AG08396 (cell line): ENCODE measurements around the gene SH2D5.
"Not testable (repeated sequence)": the region's sequence is repeated elsewhere in the genome, so short reads cannot be mapped to it uniquely, and the experiment has no call there.

Experiments
- DNase-seq: peaks from one replicate; pipeline ENCODE4 v3.0.0; 2012; ENCODE audit warnings: low spot score, mixed read lengths

SH2D5 gene

DNA sequence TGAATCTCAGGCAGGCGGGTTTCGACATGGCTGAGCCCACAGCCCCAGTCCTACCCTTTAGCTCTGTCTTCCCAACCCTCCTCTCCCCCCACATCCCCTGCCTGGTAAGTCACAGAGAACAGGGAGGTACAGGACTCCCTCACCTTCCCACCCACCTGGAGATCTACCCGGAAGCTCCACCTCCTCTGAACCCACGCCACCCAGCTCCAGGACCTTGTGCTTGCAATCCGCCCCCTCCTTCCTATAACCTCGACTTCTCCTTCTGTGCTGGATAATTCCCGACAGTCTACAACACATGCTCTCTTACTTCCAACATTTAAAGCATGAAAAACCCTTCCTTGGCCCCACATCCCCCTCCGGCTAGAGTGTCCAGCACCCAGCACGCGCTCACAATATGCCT is 37.0 kb downstream of the SH2D5 start:
- no peak for DNase-seq

- no peak for DNase-seq
Observed at GRCh38 chr1:20693623-20694022, 38.9 kb downstream of the SH2D5 start.

DNA sequence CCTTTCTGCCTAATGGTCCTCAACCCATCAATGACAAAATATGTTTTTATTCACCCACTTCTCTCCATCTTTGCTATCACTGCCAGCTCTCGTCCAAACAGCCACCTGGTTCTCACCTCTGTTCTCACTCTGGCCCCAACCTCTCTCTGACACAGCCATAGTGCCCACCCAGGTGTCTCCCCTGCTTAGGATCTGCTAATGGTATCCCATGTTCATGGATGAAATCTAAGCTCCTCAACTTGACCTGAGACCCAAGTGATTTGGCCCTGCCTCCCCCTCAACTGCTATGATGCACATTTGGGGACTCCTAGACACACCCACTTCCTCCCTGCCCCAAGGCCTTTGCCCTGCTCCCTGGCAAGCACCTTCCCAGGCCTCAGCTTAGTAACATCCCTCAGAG is 40.6 kb downstream of the SH2D5 start:
- no peak for DNase-seq

- no peak for DNase-seq
Observed at GRCh38 chr1:20689645-20690056, 42.9 kb downstream of the SH2D5 start.

DNA sequence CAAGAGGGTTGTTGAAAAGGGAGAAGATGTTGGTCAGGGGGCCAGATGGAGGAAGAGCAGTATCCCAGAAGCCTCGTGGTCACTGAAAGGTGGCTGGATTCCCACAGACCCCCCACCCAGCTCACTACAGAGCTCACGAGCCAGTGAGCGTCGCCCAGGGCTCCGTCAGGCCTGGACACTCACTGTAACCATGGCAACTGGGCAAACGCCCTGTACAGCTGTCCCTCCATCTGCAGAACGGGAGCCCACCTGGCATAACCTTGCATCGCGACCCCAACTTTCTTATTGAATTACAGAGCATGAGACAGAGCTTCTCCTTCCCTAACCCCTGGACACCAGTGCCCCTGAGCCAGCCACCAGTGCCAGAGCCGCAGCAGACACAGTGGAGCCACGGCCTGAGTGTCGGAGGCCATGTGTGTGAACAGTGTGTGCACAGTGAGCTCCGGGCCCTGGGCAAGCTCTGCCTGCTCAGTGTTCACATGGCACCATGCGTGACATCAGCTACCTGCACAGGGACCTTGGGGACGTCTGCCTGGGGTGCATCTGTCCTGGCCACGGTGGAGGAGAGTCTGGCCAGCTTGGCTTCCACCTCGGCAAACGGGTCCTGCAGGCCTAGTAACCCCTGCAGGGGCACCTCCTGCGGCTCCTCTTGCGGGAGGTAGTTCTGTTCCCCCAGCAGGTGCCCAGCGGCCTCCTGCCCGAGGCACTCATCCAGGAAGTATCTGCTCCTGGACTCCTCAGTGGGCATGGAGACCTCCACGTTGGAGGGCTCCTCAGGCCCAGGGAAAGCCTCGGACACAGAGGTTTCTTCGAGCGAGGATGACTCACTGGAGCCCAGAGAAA is 45.4 kb downstream of the SH2D5 start:
- DNase-seq: no peak

GRCh38 chr1:20685741-20686140 is 46.8 kb downstream of the SH2D5 start:
- no peak for DNase-seq

DNA sequence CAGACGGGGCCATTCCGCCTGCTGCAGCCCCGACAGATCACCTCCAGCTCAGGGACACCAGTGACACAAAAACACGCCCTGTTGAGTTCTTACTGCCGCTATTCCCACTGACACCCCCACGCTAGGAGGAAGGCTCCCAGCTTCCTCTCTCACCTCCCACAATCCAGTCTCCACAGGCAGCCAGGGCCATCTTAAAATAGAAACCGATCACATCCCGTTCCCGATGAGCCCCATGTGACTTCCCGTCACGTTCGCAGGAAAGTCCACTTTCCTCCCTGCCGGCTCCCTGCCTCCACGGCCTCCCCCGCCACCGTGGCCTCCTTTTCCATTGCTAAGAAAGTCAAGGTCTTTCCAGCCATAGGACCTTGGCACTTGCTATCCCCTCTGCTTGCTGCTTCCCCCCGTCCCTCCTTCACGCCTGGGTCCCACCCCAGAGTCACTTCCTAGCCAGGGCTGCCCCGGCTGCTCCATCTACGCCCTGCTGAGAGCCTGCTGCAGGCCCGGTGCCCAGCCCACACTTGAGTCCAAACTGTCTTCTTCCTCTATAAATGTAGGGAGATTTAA is 47.3 kb downstream of the SH2D5 start:
- no peak for DNase-seq

- DNase-seq: no peak
Observed at GRCh38 chr1:20684651-20685050, 47.9 kb downstream of the SH2D5 start.

DNA sequence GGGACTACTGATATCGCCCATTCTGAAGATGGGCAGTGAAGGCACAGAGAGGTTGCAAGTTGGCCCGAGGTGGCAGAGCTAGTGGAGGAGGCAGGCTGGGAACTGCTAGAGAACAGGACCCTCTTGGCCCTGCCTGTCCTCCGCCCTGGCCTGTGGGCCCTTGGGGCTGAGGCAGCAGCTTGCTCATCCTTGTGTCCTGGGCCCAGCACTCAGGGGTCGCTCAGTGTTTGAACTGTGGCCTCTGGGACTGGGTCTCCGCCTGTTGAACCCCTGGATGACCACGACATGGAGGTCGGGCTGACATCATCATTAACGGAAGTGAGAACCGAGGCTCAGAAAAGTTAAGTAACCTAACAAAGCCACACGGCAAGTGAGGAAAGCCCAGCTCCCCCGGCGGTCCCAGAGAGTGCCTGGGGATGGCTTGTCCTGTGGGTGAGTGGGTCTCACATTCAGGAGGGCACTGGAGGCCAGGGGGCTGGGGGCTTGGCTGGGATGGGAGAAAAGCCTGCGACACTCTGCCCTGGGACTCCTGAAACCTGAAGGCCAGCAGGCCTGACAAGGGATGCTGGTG is 48.4 kb downstream of the SH2D5 start:
- DNase-seq: no peak

DNA sequence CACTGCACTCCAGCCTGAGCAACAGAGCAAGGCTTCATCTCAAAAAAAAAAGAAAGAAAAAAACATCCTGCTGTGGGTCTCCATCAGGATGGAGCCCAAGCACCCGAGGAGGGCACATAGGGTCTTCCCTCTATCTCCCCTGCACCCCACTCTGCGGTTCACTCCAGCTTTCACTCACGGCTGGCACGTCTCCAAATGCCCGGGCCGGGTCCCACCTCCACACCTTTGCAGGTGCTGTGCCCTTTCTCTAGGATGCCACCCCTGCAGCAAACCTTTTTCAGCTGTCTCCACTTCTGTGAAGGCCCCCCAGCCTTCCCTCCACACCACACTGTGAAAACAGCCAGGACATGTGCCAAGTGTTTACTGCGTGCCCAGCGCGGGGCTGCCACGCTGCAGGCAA is 48.9 kb downstream of the SH2D5 start:
- no peak for DNase-seq

GRCh38 chr1:20682571-20683236 is 49.8 kb downstream of the SH2D5 start:
- no peak for DNase-seq

- DNase-seq: no peak
Observed at GRCh38 chr1:20681999-20682398, 50.5 kb downstream of the SH2D5 start.

DNA sequence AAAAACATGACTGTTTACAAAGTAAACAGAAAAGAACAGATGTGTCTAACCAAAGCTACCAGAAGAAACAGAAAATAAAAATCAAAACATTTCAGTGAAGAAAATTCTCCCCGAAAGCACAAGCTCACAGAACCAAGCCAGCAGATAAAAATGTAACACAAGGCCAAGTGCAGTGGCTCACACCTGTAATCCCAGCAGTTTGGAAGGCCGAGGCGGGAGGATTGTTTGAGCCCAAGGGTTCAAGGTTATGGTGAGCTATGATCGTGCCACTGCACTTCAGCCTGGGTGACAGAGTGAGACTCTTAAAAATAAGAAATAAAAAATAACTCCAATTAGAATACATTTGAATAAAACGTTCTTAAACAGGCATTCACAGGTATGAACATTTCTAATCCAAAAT is 52.2 kb downstream of the SH2D5 start:
- no peak for DNase-seq

DNA sequence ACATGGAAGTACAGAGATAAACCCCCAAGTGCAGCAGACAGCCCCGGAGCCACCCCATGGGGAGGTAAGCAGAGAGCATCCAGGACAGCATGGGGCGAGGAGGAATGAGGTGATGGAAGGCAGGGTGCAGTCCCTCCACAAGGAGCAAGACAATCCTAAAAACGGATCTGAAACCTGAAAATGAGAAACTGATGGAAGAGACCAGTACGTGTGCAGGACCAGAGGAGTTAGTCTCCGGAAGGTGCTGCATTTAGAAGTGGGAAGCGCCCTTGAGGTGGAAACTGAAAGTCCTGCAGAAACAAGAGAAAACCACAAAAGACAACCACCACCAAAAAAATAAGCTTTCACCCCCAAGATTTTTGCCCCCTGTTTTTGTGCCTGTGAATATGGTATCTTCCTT is 53.9 kb downstream of the SH2D5 start:
- no peak for DNase-seq

- not testable (repeated sequence) for DNase-seq
Observed at GRCh38 chr1:20673626-20674025, 58.9 kb downstream of the SH2D5 start.

GRCh38 chr1:20672265-20672632 is 60.3 kb downstream of the SH2D5 start:
- DNase-seq: no peak

DNA sequence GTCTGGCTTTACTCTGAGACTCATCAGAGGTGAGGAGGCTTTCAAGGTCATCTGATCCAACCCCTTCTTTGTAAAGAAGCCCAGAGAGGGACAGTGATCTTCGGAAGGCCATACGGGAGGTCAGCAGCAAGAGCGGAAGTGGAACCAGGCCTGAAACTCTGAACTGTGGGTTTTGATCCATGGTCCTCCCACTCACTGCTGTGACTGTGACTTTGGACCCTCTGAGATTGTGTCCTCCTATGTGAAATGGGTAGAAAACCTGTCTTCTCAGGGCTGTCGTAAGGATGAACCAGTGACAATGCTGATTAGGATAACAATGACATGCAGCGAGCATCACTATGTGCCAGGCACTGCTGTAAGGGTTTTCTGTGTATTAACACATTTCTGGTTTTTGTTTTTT is 61.6 kb downstream of the SH2D5 start:
- no peak for DNase-seq
